ENCODE data around the gene DOCK4. TPM values are rescaled to one million over a fixed set of nuclear protein-coding genes. Genes with fewer than 3 reads are reported as not detected.

DOCK4 gene
- total RNA-seq, 1 experiment from 2014 or later = 3.4 TPM

- Mint-ChIP-seq H3K9me3 (ENCODE audit: low read depth, unreplicated experiment) (peaks cover 11% of the 10 kb centered on the region), H3K4me3 (ENCODE audit: low read depth, unreplicated experiment) (no peak overlapping the region), H3K4me1 (ENCODE audit: low read depth, unreplicated experiment) (no peaks in the 10 kb centered on the region), H3K27ac (ENCODE audit: unreplicated experiment) (no peak overlapping the region), H3K36me3 (ENCODE audit: insufficient read depth, unreplicated experiment) (peaks cover 5% of the 10 kb centered on the region), H3K27me3 (ENCODE audit: unreplicated experiment) (no peaks in the 10 kb centered on the region)
- intact Hi-C loops (cut with micrococcal nuclease; ENCODE audit: unreplicated experiment) = no loop called here
- no TSS peak for BruUV-seq (replicated peaks)
- CTCF ChIA-PET = no interaction called here
- no peak for DNase-seq
- TF ChIP-seq CTCF (IDR thresholded peaks at IDR 0.05; ENCODE audit: unreplicated experiment) = no peak
Measured at GRCh38 chr7:112238852-112239610, 32.8 kb upstream of the DOCK4 start.

GRCh38 chr7:112238330-112238729 lies 32.1 kb upstream of the DOCK4 start:
- no peaks in the 10 kb centered on the region for H3K4me1 Mint-ChIP-seq (ENCODE audit: low read depth, unreplicated experiment)
- no peak for DNase-seq
- no TSS peak for BruUV-seq (replicated peaks)
- no peaks in the 10 kb centered on the region for H3K27me3 Mint-ChIP-seq (ENCODE audit: unreplicated experiment)
- intact Hi-C loops (cut with micrococcal nuclease; ENCODE audit: unreplicated experiment) = no loop called here
- H3K4me3 Mint-ChIP-seq (ENCODE audit: low read depth, unreplicated experiment) = no peak overlapping the region
- CTCF ChIA-PET = no interaction called here
- peaks cover 11% of the 10 kb centered on the region for H3K9me3 Mint-ChIP-seq (ENCODE audit: low read depth, unreplicated experiment)
- no peak overlapping the region for H3K27ac Mint-ChIP-seq (ENCODE audit: unreplicated experiment)
- no peak for TF ChIP-seq CTCF (IDR thresholded peaks at IDR 0.05; ENCODE audit: unreplicated experiment)
- peaks cover 5% of the 10 kb centered on the region for H3K36me3 Mint-ChIP-seq (ENCODE audit: insufficient read depth, unreplicated experiment)

- no peak for TF ChIP-seq CTCF (IDR thresholded peaks at IDR 0.05; ENCODE audit: unreplicated experiment)
- H3K4me1 Mint-ChIP-seq (ENCODE audit: low read depth, unreplicated experiment) = no peaks in the 10 kb centered on the region
- intact Hi-C loops (cut with micrococcal nuclease; ENCODE audit: unreplicated experiment) = no loop called here
- H3K27me3 Mint-ChIP-seq (ENCODE audit: unreplicated experiment) = no peaks in the 10 kb centered on the region
- H3K9me3 Mint-ChIP-seq (ENCODE audit: low read depth, unreplicated experiment) = peaks cover 11% of the 10 kb centered on the region
- CTCF ChIA-PET = no interaction called here
- BruUV-seq (replicated peaks) = no TSS peak
- H3K27ac Mint-ChIP-seq (ENCODE audit: unreplicated experiment) = no peak overlapping the region
- H3K36me3 Mint-ChIP-seq (ENCODE audit: insufficient read depth, unreplicated experiment) = peaks cover 5% of the 10 kb centered on the region
- H3K4me3 Mint-ChIP-seq (ENCODE audit: low read depth, unreplicated experiment) = no peak overlapping the region
- no peak for DNase-seq
Measured at GRCh38 chr7:112236597-112236996, 30.4 kb upstream of the DOCK4 start.

- H3K36me3 Mint-ChIP-seq (ENCODE audit: insufficient read depth, unreplicated experiment) = peaks cover 5% of the 10 kb centered on the region
- BruUV-seq (replicated peaks) = no TSS peak
- no peaks in the 10 kb centered on the region for H3K4me1 Mint-ChIP-seq (ENCODE audit: low read depth, unreplicated experiment)
- CTCF ChIA-PET = no interaction called here
- intact Hi-C loops (cut with micrococcal nuclease; ENCODE audit: unreplicated experiment) = no loop called here
- H3K4me3 Mint-ChIP-seq (ENCODE audit: low read depth, unreplicated experiment) = no peak overlapping the region
- peaks cover 8% of the 10 kb centered on the region for H3K9me3 Mint-ChIP-seq (ENCODE audit: low read depth, unreplicated experiment)
- H3K27me3 Mint-ChIP-seq (ENCODE audit: unreplicated experiment) = no peaks in the 10 kb centered on the region
- TF ChIP-seq CTCF (IDR thresholded peaks at IDR 0.05; ENCODE audit: unreplicated experiment) = no peak
- no peak overlapping the region for H3K27ac Mint-ChIP-seq (ENCODE audit: unreplicated experiment)
- no peak for DNase-seq
Measured at GRCh38 chr7:112234147-112234546, 27.9 kb upstream of the DOCK4 start.

Measured in Calu3 (cell line).